Superior temporal gyrus (tissue), 1 donor: ENCODE measurements around the gene ARHGDIA.

Source experiments
- DNase-seq: peaks from one replicate; pipeline ENCODE4 v3.0.0-alpha.2; 2016; ENCODE audit errors: extremely low spot score

Gene ARHGDIA

DNA sequence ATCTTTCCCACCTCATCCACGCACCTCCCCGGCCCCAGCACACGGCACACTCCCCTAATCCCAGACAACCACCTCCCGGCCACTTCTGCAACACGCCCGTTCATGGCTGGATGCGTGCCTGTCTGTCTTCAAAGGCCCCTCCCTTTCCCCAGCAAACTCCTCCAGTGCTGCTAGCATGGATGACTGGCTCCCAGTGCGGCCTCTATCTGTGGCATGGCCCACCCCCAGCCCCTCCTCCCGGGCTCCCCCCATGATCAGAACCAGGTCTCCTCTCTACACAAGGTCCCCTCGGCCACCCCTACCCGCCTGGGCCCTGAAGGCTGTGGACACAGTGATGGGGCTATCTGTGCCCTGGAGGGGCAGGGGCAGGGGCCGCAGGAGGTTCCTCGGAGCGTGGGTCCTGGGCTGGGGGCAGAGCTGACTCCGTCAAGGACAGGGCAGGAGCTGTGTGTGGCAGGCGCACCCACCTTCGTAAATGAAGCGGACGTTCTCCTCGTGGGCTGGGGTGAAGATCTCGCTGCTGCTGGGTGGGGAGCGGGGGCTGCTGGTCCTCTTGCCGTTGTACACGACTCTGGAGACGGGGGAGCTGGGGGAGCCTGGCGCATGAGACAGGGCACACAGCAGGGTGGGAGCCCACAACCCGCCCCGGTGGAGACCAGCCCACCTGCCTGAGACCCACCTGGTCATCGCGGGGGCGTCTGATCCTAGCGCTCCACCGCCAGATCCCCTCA lies 47.2 kb downstream of the ARHGDIA start:
- DNase-seq: no peak

GRCh38 chr17:81822996-81823819 lies 47.9 kb downstream of the ARHGDIA start:
- DNase-seq: no peak

DNA sequence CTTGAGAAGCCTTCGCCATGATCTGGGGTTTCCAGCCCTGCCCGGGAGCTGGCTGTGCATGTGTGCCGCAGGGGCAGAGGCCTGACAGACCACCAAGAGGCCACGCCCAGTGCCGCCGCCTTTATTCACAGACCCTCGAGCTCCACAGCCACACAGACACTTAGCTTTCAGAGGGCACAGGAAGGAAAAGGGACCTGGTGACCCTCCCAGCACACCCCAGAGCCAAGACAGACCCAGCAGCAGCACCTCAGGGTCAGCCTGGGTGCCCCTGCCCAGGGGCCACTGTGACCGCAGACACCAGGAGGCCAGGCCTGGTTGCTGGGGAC lies 48.9 kb downstream of the ARHGDIA start:
- DNase-seq: no peak

GRCh38 chr17:81821603-81822311 lies 49.4 kb downstream of the ARHGDIA start:
- DNase-seq: peak; percentile 12

DNA sequence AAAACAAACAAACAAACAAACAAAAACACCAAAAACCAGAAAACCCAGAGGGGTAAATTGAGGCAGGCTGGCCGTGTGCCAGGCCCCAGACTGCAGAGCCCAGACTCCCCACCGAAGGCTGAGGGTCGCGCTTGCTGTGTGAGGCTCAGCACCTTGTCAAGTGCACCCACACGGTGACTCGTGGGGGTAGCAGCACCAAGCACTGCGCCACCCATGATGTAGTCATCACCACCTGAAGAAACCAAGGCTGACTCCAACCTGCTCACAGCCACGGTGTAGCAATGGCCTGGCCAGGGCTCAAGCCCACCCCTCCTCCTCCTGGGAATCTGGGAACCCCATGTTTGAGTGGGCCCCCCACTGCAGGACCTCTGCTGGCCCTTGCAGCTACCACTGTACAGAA lies 50.0 kb downstream of the ARHGDIA start:
- no peak for DNase-seq

DNA sequence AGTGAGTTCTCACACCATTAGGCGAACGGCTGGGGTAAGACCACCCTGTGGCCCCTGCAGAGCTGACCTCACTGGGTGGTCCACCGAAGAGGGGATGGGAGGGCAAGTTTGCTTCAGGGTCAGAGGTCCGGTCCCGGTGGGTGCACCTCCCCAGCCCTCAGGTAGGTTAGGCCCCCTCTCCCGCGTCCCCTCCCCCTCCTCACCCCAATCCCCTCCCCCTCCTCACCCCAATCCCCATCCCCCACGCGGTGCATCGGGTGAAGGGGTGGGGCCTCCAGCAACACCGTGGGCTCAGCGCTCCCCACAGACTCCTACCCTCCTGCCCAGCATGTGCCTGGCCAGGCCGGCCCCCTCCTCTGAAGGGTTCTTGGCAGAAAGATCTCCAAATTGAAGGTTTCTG lies 51.4 kb downstream of the ARHGDIA start:
- no peak for DNase-seq

GRCh38 chr17:81817758-81818147 lies 53.4 kb downstream of the ARHGDIA start:
- DNase-seq: no peak
